Activated naive CD4-positive, alpha-beta T cell treated with anti-CD3 and anti-CD28 coated beads, Interleukin-2, amount 10 ng/mL, durations not matched to agents 7 days and 5 days (primary cell): ENCODE results near the gene ZNF432.
"Not testable (repeated sequence)": the region's sequence is repeated elsewhere in the genome, so short reads cannot be mapped to it uniquely, and the experiment has no call there.

Experiments
- CTCF ChIA-PET: fragments of 350-600 bp; sonication (Branson Sonifier 250); formaldehyde crosslinking; loops from one replicate; lab custom pipeline; 2021; ENCODE audit warnings: antibody characterized with exemption; lab: Charles Lee
- DNase-seq: peaks from one replicate; pipeline ENCODE4 v3.0.0-alpha.2; 2020
- H3K27ac Mint-ChIP-seq: one replicate; pipeline ENCODE4 v1.8.0; 2021; ENCODE audit warnings: mild to moderate bottlenecking, moderate library complexity, mixed read lengths
- H3K27me3 Mint-ChIP-seq: one replicate; pipeline ENCODE4 v1.8.0; 2021; ENCODE audit warnings: mild to moderate bottlenecking, mixed read lengths
- H3K36me3 Mint-ChIP-seq: one replicate; pipeline ENCODE4 v1.8.0; 2021; ENCODE audit warnings: mixed read lengths
- H3K4me1 Mint-ChIP-seq: one replicate; pipeline ENCODE4 v1.8.0; 2021; ENCODE audit warnings: mixed read lengths
- H3K4me3 Mint-ChIP-seq: one replicate; pipeline ENCODE4 v1.8.0; 2021; ENCODE audit warnings: mild to moderate bottlenecking, moderate library complexity, mixed read lengths
- H3K9me3 Mint-ChIP-seq: one replicate; pipeline ENCODE4 v1.8.0; 2021; ENCODE audit warnings: mixed read lengths

ZNF432 gene

DNA sequence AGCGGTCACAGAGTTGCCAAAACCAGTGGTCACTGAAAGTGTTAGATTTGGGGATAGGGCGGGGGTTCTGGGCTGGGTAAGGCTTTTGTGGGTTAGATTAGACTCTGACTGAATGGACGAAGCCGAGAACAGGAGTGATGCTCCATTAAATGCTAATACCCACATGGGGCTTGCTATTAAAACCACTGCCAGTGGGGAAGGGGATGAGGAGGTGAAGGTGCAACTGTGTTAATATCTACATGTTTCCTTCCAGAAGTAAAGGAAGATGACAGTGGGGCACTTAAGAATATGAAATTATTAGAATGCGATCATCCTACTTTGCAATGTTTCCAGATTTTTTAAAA is 19.9 kb downstream of the ZNF432 start:
- Mint-ChIP-seq H3K4me1 (peaks cover 24% of the 10 kb centered on the region), H3K36me3 (peaks cover 82% of the 10 kb centered on the region), H3K27ac (peak overlapping the region; percentile 95), H3K9me3 (peaks cover 66% of the 10 kb centered on the region), H3K4me3 (peak overlapping the region; percentile 79), H3K27me3 (no peaks in the 10 kb centered on the region)
- CTCF ChIA-PET: no interaction called here
- no peak for DNase-seq

DNA sequence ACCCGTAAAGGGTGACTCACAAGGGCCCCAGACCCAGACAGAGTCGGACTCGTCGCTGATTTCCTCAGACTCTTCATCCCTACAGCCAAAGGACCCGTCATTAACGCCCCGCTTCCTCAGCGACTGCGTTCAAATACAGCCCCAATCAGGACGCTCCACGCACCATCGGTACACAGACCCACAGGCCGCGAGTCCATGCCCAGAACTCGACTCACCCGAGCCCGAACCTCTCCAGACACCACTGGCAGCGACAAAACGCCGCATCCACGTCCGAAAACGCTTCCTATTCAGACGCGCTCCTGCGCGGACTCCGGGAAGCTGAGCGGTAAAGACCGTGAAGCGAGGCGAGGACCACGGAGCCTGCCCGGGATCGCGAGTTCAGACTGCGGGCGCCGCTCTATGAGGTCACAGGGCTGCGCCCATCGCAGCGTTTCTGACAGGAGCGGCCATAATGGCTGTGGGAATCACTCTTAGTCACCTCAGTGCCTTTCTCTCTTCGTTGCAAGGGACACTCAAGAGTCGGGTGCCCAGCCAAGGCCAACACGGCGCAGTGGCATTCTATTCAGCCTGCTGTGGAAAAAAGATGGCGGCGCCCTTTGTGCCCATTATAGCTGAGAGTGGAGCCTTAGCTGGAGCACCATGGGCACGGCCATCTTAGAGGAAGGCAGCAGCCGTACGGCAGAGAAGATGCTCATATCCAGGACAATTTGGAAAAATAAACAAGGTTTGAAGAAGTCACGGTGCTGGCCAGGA is 20.4 kb downstream of the ZNF432 start, which contains the start of gene ZNF614:
Gene ZNF614, minus strand, starts transcription at position 353 of the 753 bp plus-strand sequence. CDS start 2,634 bp downstream, outside the sequence.
- peaks cover 65% of the 10 kb centered on the region for H3K9me3 Mint-ChIP-seq
- CTCF ChIA-PET: no interaction called here
- peak; percentile 92 for DNase-seq
- H3K36me3 Mint-ChIP-seq: peaks cover 84% of the 10 kb centered on the region
- peak within 1 kb of the TSS; percentile 95 for H3K27ac Mint-ChIP-seq
- no peaks in the 10 kb centered on the region for H3K27me3 Mint-ChIP-seq
- peak within 1 kb of the TSS; percentile 79 for H3K4me3 Mint-ChIP-seq
- peaks cover 24% of the 10 kb centered on the region for H3K4me1 Mint-ChIP-seq

DNA sequence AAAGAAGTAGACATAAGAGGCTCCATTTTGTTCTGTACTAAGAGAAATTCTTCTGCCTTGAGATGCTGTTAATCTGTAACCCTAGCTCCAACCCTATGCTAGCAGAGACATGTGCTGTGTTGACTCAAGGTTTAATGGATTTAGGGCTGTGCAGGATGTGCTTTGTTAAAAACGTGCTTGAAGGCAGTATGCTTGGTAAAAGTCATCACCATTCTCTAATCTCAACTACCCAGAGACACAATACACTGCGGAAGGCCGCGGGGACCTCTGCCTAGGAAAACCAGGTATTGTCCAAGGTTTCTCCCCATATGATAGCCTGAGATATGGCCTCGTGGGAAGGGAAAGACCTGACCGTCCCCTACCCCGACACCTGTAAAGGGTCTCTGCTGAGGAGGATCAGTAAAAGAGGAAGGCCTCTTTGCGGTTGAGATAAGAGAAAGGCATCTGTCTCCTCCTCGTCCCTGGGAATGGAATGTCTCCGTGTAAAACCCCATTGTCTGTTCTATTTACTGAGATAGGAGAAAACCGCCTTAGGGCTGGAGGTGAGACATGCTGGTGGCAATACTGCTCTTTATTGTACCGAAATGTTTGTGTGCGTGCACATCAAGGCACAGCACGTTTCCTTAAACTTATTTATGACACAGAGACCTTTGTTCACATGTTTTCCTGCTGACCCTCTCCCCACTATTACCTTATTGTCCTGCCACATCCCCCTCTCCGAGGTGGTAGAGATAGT is 22.2 kb downstream of the ZNF432 start:
- H3K27me3 Mint-ChIP-seq, H3K4me3 Mint-ChIP-seq, CTCF ChIA-PET, H3K27ac Mint-ChIP-seq, DNase-seq: not testable (repeated sequence)
- H3K4me1 Mint-ChIP-seq: peaks cover 24% of the 10 kb centered on the region
- peaks cover 66% of the 10 kb centered on the region for H3K9me3 Mint-ChIP-seq
- H3K36me3 Mint-ChIP-seq: peaks cover 85% of the 10 kb centered on the region

DNA sequence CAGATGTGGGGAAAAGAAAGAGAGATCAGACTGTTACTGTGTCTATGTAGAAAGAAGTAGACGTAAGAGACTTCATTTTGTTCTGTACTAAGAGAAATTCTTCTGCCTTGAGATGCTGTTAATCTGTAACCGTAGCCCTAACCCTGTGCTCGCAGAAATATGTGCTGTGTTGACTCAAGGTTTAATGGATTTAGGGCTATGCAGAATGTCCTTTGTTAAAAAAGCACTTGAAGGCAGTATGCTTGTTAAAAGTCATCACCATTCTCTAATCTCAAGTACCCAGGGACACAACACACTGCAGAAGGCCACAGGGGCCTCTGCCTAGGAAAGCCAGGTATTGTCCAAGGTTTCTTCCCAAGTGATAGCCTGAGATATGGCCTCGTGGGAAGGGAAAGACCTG is 24.2 kb downstream of the ZNF432 start:
- H3K27ac Mint-ChIP-seq, CTCF ChIA-PET: not testable (repeated sequence)
- H3K9me3 Mint-ChIP-seq: peaks cover 68% of the 10 kb centered on the region

DNA sequence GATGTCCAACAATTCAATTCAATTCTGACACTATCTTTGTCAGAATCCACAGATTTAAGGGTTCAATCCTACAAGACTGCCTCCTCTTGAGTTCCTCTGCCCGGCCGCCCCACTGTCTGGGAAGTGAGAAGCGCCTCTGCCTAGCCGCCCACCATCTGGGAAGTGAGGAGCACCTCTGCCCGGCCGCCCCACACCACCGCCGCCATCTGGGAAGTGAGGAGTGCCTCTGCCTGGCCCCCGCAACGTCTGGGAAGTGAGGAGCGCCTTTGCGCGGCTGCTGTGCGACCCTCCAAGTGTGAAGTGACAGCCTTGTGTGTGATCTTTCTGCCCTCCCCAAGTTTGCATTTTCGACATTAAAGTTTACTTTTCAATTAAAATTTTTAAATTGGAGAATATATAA is 26.4 kb downstream of the ZNF432 start:
- Mint-ChIP-seq H3K27ac (no peak overlapping the region), H3K9me3 (peaks cover 82% of the 10 kb centered on the region), H3K36me3 (peaks cover 95% of the 10 kb centered on the region), H3K4me3 (no peak overlapping the region), H3K4me1 (peaks cover 9% of the 10 kb centered on the region), H3K27me3 (no peaks in the 10 kb centered on the region)
- CTCF ChIA-PET: no interaction called here
- DNase-seq: no peak

More for the DNA sequence above, 24.2 kb downstream of the ZNF432 start:
- not testable (repeated sequence) for H3K4me3 Mint-ChIP-seq, DNase-seq, H3K27me3 Mint-ChIP-seq
- Mint-ChIP-seq H3K36me3 (peaks cover 87% of the 10 kb centered on the region), H3K4me1 (peaks cover 21% of the 10 kb centered on the region)

DNA sequence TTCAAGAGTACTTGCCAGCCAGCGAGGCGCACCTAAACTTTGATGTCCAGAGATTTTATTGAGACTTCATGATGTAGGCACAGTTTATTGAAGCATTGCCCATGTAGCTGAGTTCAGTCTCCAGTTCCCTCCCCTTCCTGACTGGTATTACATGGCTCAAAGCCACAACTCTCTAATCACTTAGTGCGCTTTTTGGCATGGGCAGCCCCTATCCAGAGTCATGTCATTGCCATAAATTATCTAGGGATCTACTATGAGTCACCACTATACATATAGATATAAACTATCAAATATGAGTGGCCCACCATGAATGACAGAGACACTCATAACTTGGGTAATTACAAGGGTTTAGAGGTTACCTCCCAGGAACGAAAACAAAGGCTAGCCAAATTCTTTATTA is 28.1 kb downstream of the ZNF432 start:
- Mint-ChIP-seq H3K9me3 (peaks cover 82% of the 10 kb centered on the region), H3K36me3 (peaks cover 95% of the 10 kb centered on the region), H3K4me3 (no peak overlapping the region), H3K27ac (no peak overlapping the region), H3K27me3 (no peaks in the 10 kb centered on the region), H3K4me1 (no peaks in the 10 kb centered on the region)
- no peak for DNase-seq
- CTCF ChIA-PET: no interaction called here

DNA sequence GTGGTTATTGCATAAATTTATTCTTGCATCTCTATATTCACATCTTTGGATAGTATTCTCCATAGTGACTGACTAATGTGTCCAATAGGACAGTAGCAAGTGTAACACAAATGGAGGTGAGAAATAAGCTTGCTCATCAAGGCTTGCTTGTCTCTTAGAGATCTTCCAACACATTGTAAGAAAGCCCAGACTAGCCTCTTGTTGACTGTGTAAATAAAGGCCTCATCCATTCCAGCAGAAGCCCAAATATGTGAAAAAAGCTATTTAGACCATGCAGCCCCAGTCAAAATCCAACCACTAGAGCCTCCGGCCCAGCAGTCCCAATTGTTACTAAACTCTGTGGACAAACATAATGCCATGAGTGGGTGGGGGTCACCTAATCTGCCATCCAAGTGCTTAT is 38.0 kb downstream of the ZNF432 start:
- peaks cover 59% of the 10 kb centered on the region for H3K9me3 Mint-ChIP-seq
- H3K4me3 Mint-ChIP-seq: no peak overlapping the region
- H3K27ac Mint-ChIP-seq: no peak overlapping the region
- peaks cover 20% of the 10 kb centered on the region for H3K4me1 Mint-ChIP-seq
- peaks cover 50% of the 10 kb centered on the region for H3K36me3 Mint-ChIP-seq
- no peak for DNase-seq
- CTCF ChIA-PET: no interaction called here
- no peaks in the 10 kb centered on the region for H3K27me3 Mint-ChIP-seq

DNA sequence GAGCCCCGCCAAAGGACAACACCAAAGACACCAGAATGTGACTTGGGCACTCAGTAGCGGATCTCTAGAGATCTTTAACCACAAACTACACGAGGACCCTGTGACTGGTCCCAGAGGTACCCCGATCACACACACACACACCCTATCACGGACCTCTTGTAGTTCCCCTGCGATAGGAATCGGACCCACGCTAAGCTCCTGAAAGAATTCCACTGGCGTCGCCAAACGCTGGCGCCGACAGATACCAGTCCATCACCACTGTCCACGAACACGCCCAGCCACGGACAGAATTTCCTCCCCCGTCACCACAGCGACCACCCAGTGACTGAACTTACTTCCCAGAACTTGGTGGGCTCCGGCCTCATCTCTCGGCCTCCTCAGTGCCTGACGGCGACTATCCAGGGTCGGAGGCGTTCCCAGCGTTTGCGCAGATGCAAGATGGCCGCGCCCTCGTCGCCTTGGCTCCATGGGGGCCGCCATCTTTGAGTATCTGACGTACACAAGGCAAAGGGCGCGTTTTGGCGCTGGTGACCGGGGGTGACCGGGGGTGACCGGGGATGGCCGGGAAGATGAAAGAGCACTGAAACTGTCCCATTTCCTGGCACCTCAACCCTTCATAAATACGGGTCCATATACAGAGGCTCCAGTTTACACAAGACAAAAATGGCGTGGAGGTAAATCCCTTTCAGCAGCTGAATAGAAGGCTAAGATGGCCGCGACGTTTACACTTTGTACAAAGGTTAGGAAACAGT is 40.7 kb downstream of the ZNF432 start, which contains the start of gene ZNF615:
Gene ZNF615, minus strand, starts transcription at position 406 of the 752 bp plus-strand sequence. CDS start 4,500 bp downstream, outside the sequence.
- Mint-ChIP-seq H3K36me3 (peaks cover 55% of the 10 kb centered on the region), H3K4me3 (peak within 1 kb of the TSS; percentile 96), H3K9me3 (peaks cover 61% of the 10 kb centered on the region), H3K27me3 (no peaks in the 10 kb centered on the region), H3K27ac (peak within 1 kb of the TSS; percentile 96), H3K4me1 (peaks cover 20% of the 10 kb centered on the region)
- DNase-seq: peak; percentile 89
- CTCF ChIA-PET: no interaction called here

DNA sequence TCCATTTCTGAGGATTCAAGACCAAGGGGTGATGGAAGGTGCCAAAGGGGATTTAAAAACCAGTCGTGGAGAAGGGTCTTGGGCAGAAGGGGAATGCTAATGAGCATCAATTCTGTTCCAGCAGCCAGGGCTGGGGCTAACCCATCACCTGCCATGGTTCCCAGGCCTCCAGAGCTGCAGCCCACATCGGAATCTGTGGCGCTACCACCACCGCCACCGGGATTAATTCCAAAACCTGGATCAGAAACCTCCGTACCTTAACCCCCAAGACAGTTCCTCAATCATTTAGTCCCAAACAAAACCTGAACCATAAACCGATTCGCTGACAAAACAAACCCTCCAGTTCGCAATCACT is 41.2 kb downstream of the ZNF432 start:
- Mint-ChIP-seq H3K4me3 (peak overlapping the region; percentile 96), H3K27ac (peak overlapping the region; percentile 96), H3K27me3 (no peaks in the 10 kb centered on the region), H3K36me3 (peaks cover 52% of the 10 kb centered on the region), H3K9me3 (peaks cover 57% of the 10 kb centered on the region), H3K4me1 (peaks cover 20% of the 10 kb centered on the region)
- CTCF ChIA-PET: no interaction called here
- DNase-seq: no peak

DNA sequence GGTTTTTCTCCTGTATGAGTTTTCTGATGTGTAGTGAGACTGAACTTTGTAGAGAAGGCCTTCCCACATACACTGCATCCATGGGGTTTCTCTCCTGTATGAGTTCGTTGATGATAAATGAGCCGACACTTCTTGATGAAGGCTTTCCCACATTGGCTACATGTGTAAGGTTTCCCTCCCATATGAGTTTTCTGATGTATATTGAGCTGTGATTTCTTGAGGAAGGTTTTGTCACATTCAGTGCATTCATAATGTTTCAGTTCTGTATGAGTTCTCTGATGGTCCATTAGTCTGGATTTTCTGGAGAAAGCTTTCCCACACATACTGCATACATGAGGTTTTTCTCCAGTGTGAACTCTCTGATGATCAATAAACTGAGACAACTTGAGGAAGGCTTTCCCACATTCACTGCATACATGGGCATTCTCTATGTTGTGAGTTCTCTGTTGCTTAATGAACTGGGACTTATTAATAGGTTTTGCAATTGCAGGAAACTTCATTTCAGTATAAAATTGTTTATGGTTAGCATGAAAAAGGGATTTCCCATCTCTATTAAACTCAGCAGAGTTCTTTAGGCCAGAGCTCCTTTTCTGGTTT is 54.5 kb downstream of the ZNF432 start:
- Mint-ChIP-seq H3K4me3 (no peak overlapping the region), H3K36me3 (peaks cover 67% of the 10 kb centered on the region), H3K27ac (no peak overlapping the region), H3K9me3 (peaks cover 69% of the 10 kb centered on the region), H3K4me1 (no peaks in the 10 kb centered on the region), H3K27me3 (no peaks in the 10 kb centered on the region)
- no peak for DNase-seq
- CTCF ChIA-PET: no interaction called here

DNA sequence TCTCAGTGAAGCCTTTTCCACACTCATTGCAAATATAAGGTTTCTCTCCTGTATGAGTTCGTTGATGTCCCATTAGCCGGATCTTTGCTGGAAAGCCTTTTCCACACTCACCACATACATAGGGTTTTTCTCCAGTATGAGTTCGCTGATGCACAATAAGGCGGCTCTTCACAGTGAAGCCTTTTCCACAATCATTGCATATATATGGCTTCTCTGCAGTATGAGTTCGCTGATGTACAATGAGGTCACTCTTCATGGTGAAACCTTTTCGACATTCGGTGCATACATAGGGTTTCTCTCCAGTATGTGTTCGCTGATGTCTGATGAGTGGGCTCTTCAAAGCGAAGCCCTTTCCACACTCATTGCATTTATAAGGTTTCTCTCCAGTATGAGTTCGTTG is 55.2 kb downstream of the ZNF432 start:
- H3K9me3 Mint-ChIP-seq: peaks cover 72% of the 10 kb centered on the region
- H3K27ac Mint-ChIP-seq: no peak overlapping the region
- H3K4me1 Mint-ChIP-seq: no peaks in the 10 kb centered on the region
- H3K4me3 Mint-ChIP-seq: no peak overlapping the region
- no peak for DNase-seq
- no peaks in the 10 kb centered on the region for H3K27me3 Mint-ChIP-seq
- CTCF ChIA-PET: no interaction called here
- H3K36me3 Mint-ChIP-seq: peaks cover 66% of the 10 kb centered on the region

DNA sequence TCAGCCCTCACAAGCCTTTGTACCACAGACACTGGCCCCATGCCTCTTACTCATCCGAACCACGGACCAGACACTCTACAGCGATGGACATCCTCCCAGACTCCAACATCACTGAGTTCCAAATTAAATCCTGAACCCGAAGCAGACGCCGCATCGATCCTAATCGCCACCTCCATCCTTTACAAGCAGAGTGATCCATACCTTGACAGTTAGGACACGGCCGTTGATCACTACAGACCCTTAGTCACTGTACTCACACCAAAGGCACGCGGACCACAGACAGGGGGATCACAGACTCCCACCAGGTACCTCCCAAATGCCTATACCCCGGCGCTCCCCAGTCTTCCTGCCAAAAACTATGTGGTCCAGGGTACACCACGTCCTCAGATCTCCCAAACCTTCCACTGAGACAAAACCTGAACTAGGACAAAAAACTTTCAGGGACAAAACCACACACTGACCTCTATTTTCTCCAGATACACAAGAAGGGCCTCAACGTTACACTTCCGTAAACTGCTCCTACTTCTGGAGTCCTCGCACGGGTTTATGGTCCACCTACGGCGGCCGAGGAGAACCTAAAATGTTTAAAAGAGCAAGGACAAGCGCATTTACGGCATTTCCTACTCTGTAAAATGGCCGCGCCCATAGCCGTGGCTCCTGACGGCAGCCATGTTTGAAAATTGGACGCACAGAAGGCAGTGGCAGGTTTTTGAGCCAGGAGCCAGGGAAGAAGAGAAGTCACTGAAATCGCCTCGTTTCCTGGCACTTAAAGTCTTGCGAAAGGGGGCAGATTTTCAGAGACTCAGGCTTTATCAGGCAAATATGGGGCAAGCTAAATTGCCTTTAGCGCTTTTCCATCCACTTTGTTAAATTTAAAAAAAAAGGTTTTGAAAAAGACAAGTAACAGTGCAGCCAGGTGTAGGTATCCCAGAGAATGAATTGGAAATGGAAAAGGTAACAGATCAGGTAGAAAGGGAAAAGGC is 62.0 kb downstream of the ZNF432 start, which contains the start of gene ZNF350:
Gene ZNF350, minus strand, starts transcription at position 532 of the 983 bp plus-strand sequence. CDS start 12,480 bp downstream, outside the sequence.
- Mint-ChIP-seq H3K27ac (peak within 1 kb of the TSS; percentile 91), H3K36me3 (peaks cover 60% of the 10 kb centered on the region), H3K27me3 (no peaks in the 10 kb centered on the region), H3K9me3 (peaks cover 59% of the 10 kb centered on the region), H3K4me3 (peak within 1 kb of the TSS; percentile 92), H3K4me1 (peaks cover 17% of the 10 kb centered on the region)
- DNase-seq: peak; percentile 95
- CTCF ChIA-PET: no interaction called here

DNA sequence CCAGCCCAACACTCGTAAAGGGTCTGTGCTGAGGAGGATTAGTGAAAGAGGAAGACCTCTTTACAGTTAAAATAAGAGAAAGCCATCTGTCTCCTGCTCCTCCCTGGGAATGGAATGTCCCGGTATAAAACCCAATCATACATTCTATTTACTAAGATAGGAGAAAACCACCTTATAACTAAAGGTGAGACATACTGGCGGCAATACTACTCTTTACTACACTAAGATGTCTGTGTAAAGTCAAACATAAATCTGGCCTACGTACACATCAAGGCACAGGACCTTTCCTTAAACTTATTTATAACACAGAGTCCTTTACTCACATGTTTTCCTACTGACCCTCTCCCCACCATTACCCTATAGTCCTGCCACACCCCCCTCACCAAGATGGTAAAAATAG is 65.3 kb downstream of the ZNF432 start:
- Mint-ChIP-seq H3K9me3 (peaks cover 68% of the 10 kb centered on the region), H3K4me3 (no peak overlapping the region), H3K4me1 (peaks cover 17% of the 10 kb centered on the region), H3K36me3 (peaks cover 77% of the 10 kb centered on the region), H3K27ac (no peak overlapping the region), H3K27me3 (no peaks in the 10 kb centered on the region)
- CTCF ChIA-PET: no interaction called here
- DNase-seq: no peak
